SK-N-SH treated with all-trans-retinoic acid at 6 μM for 48 hours (cell line): ENCODE measurements around the gene PPP1R10.

Source experiments
- ATAC-seq: fragments of 200-7000 bp; cut with Tn5 transposase; 3 replicates; pipeline ENCODE4 v1.9.1; 2020; ENCODE audit warnings: mild to moderate bottlenecking, moderate library complexity
- ARNTL ChIP-seq: fragments of 450-650 bp; formaldehyde crosslinking; IDR thresholded peaks from 2 replicates; pipeline ENCODE4 v1.5.0; 2020; ENCODE audit warnings: low read depth, mild to moderate bottlenecking, moderate library complexity, borderline replicate concordance
- BACH2 ChIP-seq: fragments of 250-450 bp; sonication (Bioruptor Pico); IDR thresholded peaks from 2 replicates; pipeline ENCODE4 v1.9.0; 2021; ENCODE audit warnings: mild to moderate bottlenecking, borderline replicate concordance
- CREB5 ChIP-seq: fragments of 250-450 bp; sonication (Bioruptor Pico); IDR thresholded peaks from 2 replicates; pipeline ENCODE4 v1.5.1; 2020; ENCODE audit warnings: low read depth, mild to moderate bottlenecking, moderate library complexity
- CSDC2 ChIP-seq: fragments of 250-450 bp; sonication (Bioruptor Pico); IDR thresholded peaks from 2 replicates; pipeline ENCODE4 v1.5.0; 2020; ENCODE audit warnings: mild to moderate bottlenecking, moderate library complexity
- CSRNP3 ChIP-seq: fragments of 250-450 bp; sonication (Bioruptor Pico); IDR thresholded peaks from 2 replicates; pipeline ENCODE4 v1.5.1; 2021; ENCODE audit warnings: mild to moderate bottlenecking, moderate library complexity
- ESRRG ChIP-seq: fragments of 250-450 bp; sonication (Bioruptor Pico); IDR thresholded peaks from 2 replicates; pipeline ENCODE4 v1.6.1; 2021; ENCODE audit warnings: mild to moderate bottlenecking
- OSR1 ChIP-seq: fragments of 250-450 bp; sonication (Bioruptor Pico); IDR thresholded peaks from 2 replicates; pipeline ENCODE4 v1.8.0; 2022; ENCODE audit warnings: moderate library complexity, mild to moderate bottlenecking, inconsistent platforms
- PATZ1 ChIP-seq: fragments of 250-450 bp; sonication (Bioruptor Pico); IDR thresholded peaks from 2 replicates; pipeline ENCODE4 v1.8.0; 2020; ENCODE audit warnings: mild to moderate bottlenecking, moderate library complexity, borderline replicate concordance
- PPARA ChIP-seq: fragments of 250-450 bp; sonication (Bioruptor Pico); IDR thresholded peaks from 2 replicates; pipeline ENCODE4 v1.5.0; 2020; ENCODE audit warnings: mild to moderate bottlenecking, borderline replicate concordance
- SNAI2 ChIP-seq: fragments of 250-450 bp; sonication (Bioruptor Pico); IDR thresholded peaks from 2 replicates; pipeline ENCODE4 v1.5.0; 2020; ENCODE audit warnings: mild to moderate bottlenecking, moderate library complexity
- TCF4 ChIP-seq: fragments of 250-450 bp; sonication (Bioruptor Pico); IDR thresholded peaks from 2 replicates; pipeline ENCODE4 v1.8.0; 2021; ENCODE audit warnings: mild to moderate bottlenecking, moderate library complexity, borderline replicate concordance
- TSHZ2 ChIP-seq: fragments of 250-450 bp; sonication (Bioruptor Pico); IDR thresholded peaks from 2 replicates; pipeline ENCODE4 v1.5.0; 2020; ENCODE audit warnings: mild to moderate bottlenecking, moderate library complexity
- ZC3H10 ChIP-seq: fragments of 250-450 bp; sonication (Bioruptor Pico); IDR thresholded peaks from 2 replicates; pipeline ENCODE4 v1.5.1; 2021; ENCODE audit warnings: mild to moderate bottlenecking, moderate library complexity
- ZFP3 ChIP-seq: fragments of 250-450 bp; sonication (Bioruptor Pico); IDR thresholded peaks from 2 replicates; pipeline ENCODE4 v1.5.0; 2020; ENCODE audit warnings: mild to moderate bottlenecking, moderate library complexity
- ZFP30 ChIP-seq: fragments of 450-650 bp; formaldehyde crosslinking; IDR thresholded peaks from 2 replicates; pipeline ENCODE4 v1.5.0; 2022; ENCODE audit warnings: mild to moderate bottlenecking, moderate library complexity
- ZNF565 ChIP-seq: fragments of 450-650 bp; formaldehyde crosslinking; conservative IDR thresholded peaks from 2 replicates; pipeline ENCODE4 v1.5.0; 2020; ENCODE audit warnings: low read depth, mild to moderate bottlenecking, moderate library complexity
- ZNF70 ChIP-seq: fragments of 450-650 bp; formaldehyde crosslinking; IDR thresholded peaks from 2 replicates; pipeline ENCODE4 v1.5.0; 2020; ENCODE audit warnings: mild to moderate bottlenecking, moderate library complexity
- ZNF8 ChIP-seq: fragments of 450-650 bp; formaldehyde crosslinking; IDR thresholded peaks from 2 replicates; pipeline ENCODE4 v1.5.0; 2020; ENCODE audit warnings: mild to moderate bottlenecking, moderate library complexity

PPP1R10 gene

GRCh38 chr6:30568245-30568644 is 48.8 kb downstream of the PPP1R10 start:
- ATAC-seq: no peak
- TF ChIP-seq ZFP3 (CRISPR knock-in tag): no peak
- TF ChIP-seq CREB5: no peak

- TF ChIP-seq CSDC2 (CRISPR knock-in tag) (no peak), CSRNP3 (no peak), ZFP3 (CRISPR knock-in tag) (no peak), PATZ1 (no peak), ZNF8 (no peak), ZFP30 (no peak), CREB5 (no peak), BACH2 (no peak), ARNTL (CRISPR knock-in tag) (no peak), ZC3H10 (CRISPR knock-in tag) (no peak), TSHZ2 (CRISPR knock-in tag) (no peak), OSR1 (CRISPR knock-in tag) (no peak), PPARA (CRISPR knock-in tag) (no peak), ZNF70 (no peak), ESRRG (CRISPR knock-in tag) (no peak), TCF4 (no peak)
- ATAC-seq: no peak; the same call in 2 of the 3 replicates
Observed at GRCh38 chr6:30565772-30566171, 51.3 kb downstream of the PPP1R10 start.

- no peak for ATAC-seq
- TF ChIP-seq TSHZ2 (CRISPR knock-in tag): no peak
- TF ChIP-seq ESRRG (CRISPR knock-in tag): no peak
- TF ChIP-seq ZFP30: no peak
- no peak for TF ChIP-seq CSDC2 (CRISPR knock-in tag)
- TF ChIP-seq SNAI2 (CRISPR knock-in tag): no peak
- TF ChIP-seq ZNF565: no peak
- TF ChIP-seq, all 23 proteins: peak for 0
Observed at GRCh38 chr6:30564114-30564513, 52.9 kb downstream of the PPP1R10 start.
